Transverse colon (tissue), 4 donors: ENCODE data around the gene SEC22A.

Experiments
- EP300 ChIP-seq: sonication (generic); formaldehyde crosslinking; IDR thresholded peaks from one replicate; pipeline ENCODE4 v1.6.1; 2017; ENCODE audit warnings: antibody characterized with exemption, low read depth
- POLR2A ChIP-seq: fragments of 450-650 bp; IDR thresholded peaks from one replicate; pipeline ENCODE4 v1.6.1; 2016; ENCODE audit warnings: antibody characterized with exemption, mild to moderate bottlenecking, moderate library complexity
- POLR2AphosphoS5 ChIP-seq, 3 donors: sonication (generic); formaldehyde crosslinking; IDR thresholded peaks; one replicate each; pipeline ENCODE4 v1.6.1; 2016; ENCODE audit warnings: antibody characterized with exemption in 3 of 3
- TF ChIP-seq, protein P1 (sequence below), 5 experiments: fragments of 200-600 bp in 3 of 5; fragments of 450-650 bp in 2 of 5; sonication (generic) in 3 of 5; IDR thresholded peaks; 1 replicate in 2 of 5; 2 replicates in 3 of 5; pipeline ENCODE4 v1.5.1; 2016 to 2017; ENCODE audit warnings: antibody characterized with exemption in 5 of 5, inconsistent platforms in 3 of 5, mild to moderate bottlenecking in 2 of 5, moderate library complexity in 1 of 5

- TF ChIP-seq POLR2A: no peak
- TF ChIP-seq, protein P1, sequence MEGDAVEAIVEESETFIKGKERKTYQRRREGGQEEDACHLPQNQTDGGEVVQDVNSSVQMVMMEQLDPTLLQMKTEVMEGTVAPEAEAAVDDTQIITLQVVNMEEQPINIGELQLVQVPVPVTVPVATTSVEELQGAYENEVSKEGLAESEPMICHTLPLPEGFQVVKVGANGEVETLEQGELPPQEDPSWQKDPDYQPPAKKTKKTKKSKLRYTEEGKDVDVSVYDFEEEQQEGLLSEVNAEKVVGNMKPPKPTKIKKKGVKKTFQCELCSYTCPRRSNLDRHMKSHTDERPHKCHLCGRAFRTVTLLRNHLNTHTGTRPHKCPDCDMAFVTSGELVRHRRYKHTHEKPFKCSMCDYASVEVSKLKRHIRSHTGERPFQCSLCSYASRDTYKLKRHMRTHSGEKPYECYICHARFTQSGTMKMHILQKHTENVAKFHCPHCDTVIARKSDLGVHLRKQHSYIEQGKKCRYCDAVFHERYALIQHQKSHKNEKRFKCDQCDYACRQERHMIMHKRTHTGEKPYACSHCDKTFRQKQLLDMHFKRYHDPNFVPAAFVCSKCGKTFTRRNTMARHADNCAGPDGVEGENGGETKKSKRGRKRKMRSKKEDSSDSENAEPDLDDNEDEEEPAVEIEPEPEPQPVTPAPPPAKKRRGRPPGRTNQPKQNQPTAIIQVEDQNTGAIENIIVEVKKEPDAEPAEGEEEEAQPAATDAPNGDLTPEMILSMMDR (IDR thresholded peaks at IDR 0.05): no peak
- no peak for TF ChIP-seq POLR2AphosphoS5 (IDR thresholded peaks at IDR 0.05)
- no peak for TF ChIP-seq EP300
These were observed 44.0 kb upstream of the SEC22A start for GRCh38 chr3:123157598-123158287.
